Measurements from ENCODE around the gene ATRNL1. TPM values are rescaled to one million over a fixed set of nuclear protein-coding genes. Genes with fewer than 3 reads are reported as not detected.
"Not testable (repeated sequence)": the region's sequence is repeated elsewhere in the genome, so short reads cannot be mapped to it uniquely, and the experiment has no call there.

Gene ATRNL1
- total RNA-seq, 1 donor from 2014 or later = 7.8 TPM

DNA sequence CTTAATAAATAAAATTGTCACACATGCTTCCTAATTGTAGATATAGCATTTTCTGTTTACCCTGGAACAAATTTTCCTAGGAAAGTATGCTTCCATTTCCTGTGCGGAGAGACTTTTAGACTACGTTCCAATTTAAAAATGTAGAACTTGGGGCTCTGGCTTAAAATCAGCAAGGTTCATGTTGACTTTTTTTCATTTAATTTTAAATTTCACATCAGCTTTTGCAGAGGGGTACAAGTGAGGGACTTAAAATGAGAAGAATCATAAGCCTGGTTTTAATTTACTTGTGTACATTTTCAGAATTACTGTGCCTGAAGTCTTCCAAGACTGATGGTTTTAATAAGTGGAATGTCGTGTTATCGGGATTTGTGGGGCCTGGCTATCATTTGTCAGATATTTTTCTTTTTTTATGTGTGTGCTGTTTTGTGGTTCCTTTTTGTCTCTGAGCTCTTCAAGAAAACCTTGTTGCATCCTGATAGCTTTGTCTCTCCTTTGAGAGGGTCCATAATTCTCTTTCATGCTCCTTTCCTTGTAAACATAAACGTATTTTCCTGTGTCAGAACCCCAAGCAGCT is 8.8 kb upstream of the ATRNL1 start:
- peaks cover 0 to 8% (median 2%) of the 10 kb centered on the region in 3 donors for H3K4me1 ChIP-seq (ENCODE audit: control insufficient read depth in 3 of 3, insufficient read depth in 3 of 3, low read length in 3 of 3)
- no peak overlapping the region for H3K9ac ChIP-seq (ENCODE audit: low read depth in 1 of 3, low read length in 3 of 3)
- no peaks in the 10 kb centered on the region for H3K36me3 ChIP-seq (ENCODE audit: control insufficient read depth in 3 of 3, insufficient read depth in 3 of 3, low read length in 3 of 3)
- peaks cover 0 to 2% (median 0%) of the 10 kb centered on the region in 3 donors for H3K27me3 ChIP-seq (ENCODE audit: control insufficient read depth in 3 of 3, insufficient read depth in 3 of 3, low read length in 3 of 3)
- no peak overlapping the region for H3K27ac ChIP-seq (ENCODE audit: low read depth, low read length)
- H3K9me3 ChIP-seq (ENCODE audit: control insufficient read depth in 3 of 3, low read length in 3 of 3) = peaks cover 0 to under 1% (median 0%) of the 10 kb centered on the region in 3 donors
- no peak overlapping the region for H3K4me3 ChIP-seq (ENCODE audit: low read length in 3 of 3)

DNA sequence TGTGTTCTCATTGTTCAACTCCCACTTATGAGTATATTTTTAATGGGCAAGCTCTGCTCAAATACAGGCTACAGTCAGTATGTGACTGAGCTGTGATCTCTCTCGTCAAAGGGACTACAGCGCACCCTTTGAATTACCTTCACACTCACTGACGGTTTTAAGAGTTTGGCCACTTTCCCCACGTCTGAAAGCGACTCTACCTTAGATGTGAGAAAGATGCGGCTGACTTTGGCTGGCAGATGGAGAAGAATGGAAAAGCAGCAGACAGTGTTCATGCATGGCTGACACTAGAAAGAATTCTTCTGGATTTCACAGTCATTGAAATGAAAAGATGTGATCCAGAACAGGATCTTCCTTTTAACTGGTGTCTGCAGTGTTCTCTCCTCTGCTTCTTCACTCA is 2.0 kb upstream of the ATRNL1 start:
- H3K27me3 ChIP-seq (ENCODE audit: control insufficient read depth in 3 of 3, insufficient read depth in 3 of 3, low read length in 3 of 3) = peaks cover 0 to 9% (median 6%) of the 10 kb centered on the region in 3 donors
- H3K27ac ChIP-seq (ENCODE audit: low read depth, low read length) = no peak overlapping the region
- peaks cover 0 to 6% (median 3%) of the 10 kb centered on the region in 3 donors for H3K4me1 ChIP-seq (ENCODE audit: control insufficient read depth in 3 of 3, insufficient read depth in 3 of 3, low read length in 3 of 3)
- no peak overlapping the region for H3K4me3 ChIP-seq (ENCODE audit: low read length in 3 of 3)
- H3K36me3 ChIP-seq (ENCODE audit: control insufficient read depth in 3 of 3, insufficient read depth in 3 of 3, low read length in 3 of 3) = no peaks in the 10 kb centered on the region
- H3K9ac ChIP-seq (ENCODE audit: low read depth in 1 of 3, low read length in 3 of 3) = no peak overlapping the region
- H3K9me3 ChIP-seq (ENCODE audit: control insufficient read depth in 3 of 3, low read length in 3 of 3) = no peaks in the 10 kb centered on the region

DNA sequence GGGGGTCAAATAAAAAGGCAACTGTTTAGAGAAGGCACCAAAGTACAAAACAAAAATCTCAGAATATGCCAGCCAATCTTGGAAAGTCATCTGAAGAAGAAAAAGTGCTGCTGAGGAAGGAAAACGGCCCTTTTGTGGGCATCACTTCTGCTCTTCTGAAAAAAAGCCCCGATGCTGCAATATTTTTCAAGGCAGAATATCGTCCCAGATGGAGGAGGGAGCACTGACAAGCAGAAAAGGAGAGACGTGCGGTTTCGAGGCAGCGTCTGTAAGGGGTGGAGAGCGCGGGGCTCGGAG is 959 bp upstream of the ATRNL1 start:
- Histone ChIP-seq H3K4me3 (ENCODE audit: low read length in 3 of 3) (peak overlapping the region; percentile 70 to 81 (median 75)), H3K36me3 (ENCODE audit: control insufficient read depth in 3 of 3, insufficient read depth in 3 of 3, low read length in 3 of 3) (no peaks in the 10 kb centered on the region), H3K9me3 (ENCODE audit: control insufficient read depth in 3 of 3, low read length in 3 of 3) (no peaks in the 10 kb centered on the region), H3K27me3 (ENCODE audit: control insufficient read depth in 3 of 3, insufficient read depth in 3 of 3, low read length in 3 of 3) (peaks cover 0 to 9% (median 6%) of the 10 kb centered on the region in 3 donors), H3K27ac (ENCODE audit: low read depth, low read length) (no peak overlapping the region), H3K4me1 (ENCODE audit: control insufficient read depth in 3 of 3, insufficient read depth in 3 of 3, low read length in 3 of 3) (peaks cover 0 to 6% (median 3%) of the 10 kb centered on the region in 3 donors), H3K9ac (ENCODE audit: low read depth in 1 of 3, low read length in 3 of 3) (peak overlapping the region in 1 of 3 donors; percentile 80)

DNA sequence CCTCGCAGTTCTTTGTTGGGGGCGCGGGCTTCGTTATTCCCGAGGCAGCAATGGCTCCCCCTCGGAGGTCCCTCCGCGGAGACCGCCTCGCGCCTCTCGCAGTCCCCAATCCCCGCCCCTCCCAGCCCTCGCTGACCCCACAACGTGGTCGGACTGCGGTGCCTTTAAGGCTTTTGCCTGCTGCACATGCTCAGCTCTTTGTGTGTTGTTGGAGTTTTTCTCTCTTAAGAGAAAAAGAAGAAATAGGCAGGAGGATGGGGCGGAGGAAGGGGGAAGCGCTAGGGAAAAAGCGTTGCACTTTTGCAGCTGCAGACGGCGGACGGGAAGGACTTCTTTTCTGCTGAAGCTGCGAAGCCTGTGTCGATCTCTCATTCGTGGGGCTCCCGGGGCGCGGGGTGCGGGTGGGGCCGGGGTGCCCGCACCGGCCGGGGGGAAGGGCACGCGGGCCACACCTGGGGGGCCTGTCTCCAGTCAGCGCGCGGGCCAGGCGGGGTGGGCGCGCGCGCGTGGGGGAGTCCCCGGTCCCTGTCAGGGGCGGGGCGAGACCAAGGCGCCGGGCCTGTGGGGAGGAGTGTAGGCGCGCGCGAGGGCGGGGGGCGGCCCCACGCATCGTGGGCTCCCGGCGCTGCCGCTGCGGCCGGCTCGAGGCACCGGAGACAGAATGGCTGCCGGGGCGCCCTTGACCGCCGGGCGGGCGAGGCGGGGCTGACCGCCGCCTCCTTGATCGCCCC is 445 bp upstream of the ATRNL1 start:
- Histone ChIP-seq H3K4me1 (ENCODE audit: control insufficient read depth in 3 of 3, insufficient read depth in 3 of 3, low read length in 3 of 3) (peaks cover 0 to 6% (median 3%) of the 10 kb centered on the region in 3 donors), H3K27me3 (ENCODE audit: control insufficient read depth in 3 of 3, insufficient read depth in 3 of 3, low read length in 3 of 3) (peaks cover 0 to 9% (median 6%) of the 10 kb centered on the region in 3 donors), H3K4me3 (ENCODE audit: low read length in 3 of 3) (peak overlapping the region; percentile 70 to 81 (median 75)), H3K27ac (ENCODE audit: low read depth, low read length) (no peak overlapping the region), H3K36me3 (ENCODE audit: control insufficient read depth in 3 of 3, insufficient read depth in 3 of 3, low read length in 3 of 3) (no peaks in the 10 kb centered on the region), H3K9ac (ENCODE audit: low read depth in 1 of 3, low read length in 3 of 3) (peak overlapping the region; percentile 23 to 83 (median 81)), H3K9me3 (ENCODE audit: control insufficient read depth in 3 of 3, low read length in 3 of 3) (no peaks in the 10 kb centered on the region)

DNA sequence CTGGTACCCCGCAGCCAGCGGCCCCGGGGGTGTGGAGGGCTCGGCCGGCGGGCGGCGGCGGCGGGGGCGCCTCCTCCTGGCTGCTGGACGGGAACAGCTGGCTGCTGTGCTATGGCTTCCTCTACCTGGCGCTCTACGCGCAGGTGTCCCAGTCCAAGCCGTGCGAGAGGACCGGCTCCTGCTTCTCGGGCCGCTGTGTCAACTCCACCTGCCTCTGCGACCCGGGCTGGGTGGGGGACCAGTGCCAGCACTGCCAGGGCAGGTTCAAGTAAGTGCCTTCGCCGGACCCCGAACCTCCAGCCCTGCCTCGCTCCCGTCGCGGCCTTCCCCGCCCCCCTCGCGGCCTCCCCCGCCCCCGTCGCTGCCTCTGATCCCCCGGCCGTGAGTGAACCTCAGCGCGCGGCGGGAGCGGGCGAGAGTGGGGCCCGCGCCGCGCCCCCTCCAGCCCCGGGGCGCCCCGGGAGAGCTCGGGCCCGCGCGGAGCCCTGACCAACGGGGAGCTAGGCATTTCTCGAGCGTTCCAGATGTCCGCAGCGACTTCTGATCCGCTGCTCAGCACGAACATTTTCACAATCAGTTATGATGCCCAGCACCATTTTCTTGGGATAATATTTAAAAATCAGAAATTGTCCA is 727 bp downstream of the ATRNL1 start:
- Histone ChIP-seq H3K4me1 (ENCODE audit: control insufficient read depth in 3 of 3, insufficient read depth in 3 of 3, low read length in 3 of 3) (peaks cover 0 to 6% (median 3%) of the 10 kb centered on the region in 3 donors), H3K27ac (ENCODE audit: low read depth, low read length) (no peak overlapping the region), H3K9me3 (ENCODE audit: control insufficient read depth in 3 of 3, low read length in 3 of 3) (no peaks in the 10 kb centered on the region), H3K27me3 (ENCODE audit: control insufficient read depth in 3 of 3, insufficient read depth in 3 of 3, low read length in 3 of 3) (peaks cover 0 to 9% (median 4%) of the 10 kb centered on the region in 3 donors), H3K4me3 (ENCODE audit: low read length in 3 of 3) (peak overlapping the region; percentile 46 to 81 (median 70)), H3K9ac (ENCODE audit: low read depth in 1 of 3, low read length in 3 of 3) (peak overlapping the region in 2 of 3 donors; percentile 59 to 83), H3K36me3 (ENCODE audit: control insufficient read depth in 3 of 3, insufficient read depth in 3 of 3, low read length in 3 of 3) (no peaks in the 10 kb centered on the region)

DNA sequence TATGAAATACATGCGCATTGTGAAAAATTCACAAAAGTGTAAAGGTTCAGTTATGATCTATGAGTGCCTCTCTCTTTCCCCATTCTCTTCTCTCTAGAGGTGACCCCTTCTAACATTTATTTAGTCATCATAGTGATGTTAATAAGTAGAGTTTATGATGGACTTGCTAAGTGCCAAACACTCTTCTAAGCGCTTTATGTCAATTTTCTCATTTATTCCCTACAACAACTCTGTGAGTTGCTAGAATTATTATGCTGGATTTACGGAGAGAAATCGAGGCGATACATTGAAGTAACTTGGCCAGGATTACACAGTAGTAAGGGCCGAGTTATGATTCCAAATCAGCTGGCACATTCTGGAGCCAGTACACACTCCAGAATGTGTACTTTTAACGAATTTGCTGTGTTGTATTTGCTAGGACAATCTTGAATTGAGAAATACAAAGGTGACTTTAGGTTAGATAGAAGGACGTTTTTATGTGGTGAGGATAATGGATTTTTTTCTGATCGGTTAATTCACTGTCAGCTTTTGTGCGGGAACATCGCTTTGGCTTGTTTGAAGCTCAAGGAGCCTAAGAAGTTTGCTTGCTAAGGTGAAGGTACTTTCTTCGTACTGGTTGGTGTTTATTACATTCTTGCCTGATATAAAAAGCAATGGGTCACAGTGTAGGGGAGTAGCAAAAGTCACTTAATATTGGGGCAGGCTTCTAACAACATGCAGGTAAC is 1.4 kb downstream of the ATRNL1 start:
- no peak overlapping the region for H3K27ac ChIP-seq (ENCODE audit: low read depth, low read length)
- H3K4me3 ChIP-seq (ENCODE audit: low read length in 3 of 3) = peak overlapping the region; percentile 46 to 81 (median 70)
- peaks cover 0 to 9% (median 4%) of the 10 kb centered on the region in 3 donors for H3K27me3 ChIP-seq (ENCODE audit: control insufficient read depth in 3 of 3, insufficient read depth in 3 of 3, low read length in 3 of 3)

DNA sequence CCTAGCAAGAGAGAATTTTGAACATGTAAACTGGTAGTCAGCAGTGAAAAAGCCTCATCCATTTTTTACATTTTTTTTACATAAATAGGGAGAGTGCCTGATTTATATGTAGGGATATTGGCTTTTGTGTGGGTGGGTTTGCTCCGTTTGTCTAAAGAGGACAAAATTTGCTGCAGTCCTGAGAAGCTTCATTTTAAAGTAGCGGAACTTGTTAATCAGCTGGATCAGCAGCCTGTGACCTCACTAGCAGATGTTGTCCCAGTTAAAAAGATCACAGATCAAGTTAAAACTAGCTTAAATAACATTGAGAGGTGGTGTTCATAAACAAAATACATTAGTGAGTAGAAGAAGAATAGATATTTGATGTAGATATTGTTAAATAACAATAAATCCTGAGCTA is 2.6 kb downstream of the ATRNL1 start:
- H3K4me3 ChIP-seq (ENCODE audit: low read length in 3 of 3) = no peak overlapping the region
- no peaks in the 10 kb centered on the region for H3K36me3 ChIP-seq (ENCODE audit: control insufficient read depth in 3 of 3, insufficient read depth in 3 of 3, low read length in 3 of 3)
- no peaks in the 10 kb centered on the region for H3K9me3 ChIP-seq (ENCODE audit: control insufficient read depth in 3 of 3, low read length in 3 of 3)
- H3K27me3 ChIP-seq (ENCODE audit: control insufficient read depth in 3 of 3, insufficient read depth in 3 of 3, low read length in 3 of 3) = peaks cover 0 to 9% (median 4%) of the 10 kb centered on the region in 3 donors
- no peak overlapping the region for H3K9ac ChIP-seq (ENCODE audit: low read depth in 1 of 3, low read length in 3 of 3)
- peaks cover 0 to 6% (median 3%) of the 10 kb centered on the region in 3 donors for H3K4me1 ChIP-seq (ENCODE audit: control insufficient read depth in 3 of 3, insufficient read depth in 3 of 3, low read length in 3 of 3)
- H3K27ac ChIP-seq (ENCODE audit: low read depth, low read length) = no peak overlapping the region

More for the DNA sequence above, 1.4 kb downstream of the ATRNL1 start:
- Histone ChIP-seq H3K4me1 (ENCODE audit: control insufficient read depth in 3 of 3, insufficient read depth in 3 of 3, low read length in 3 of 3) (peaks cover 0 to 6% (median 3%) of the 10 kb centered on the region in 3 donors), H3K9ac (ENCODE audit: low read depth in 1 of 3, low read length in 3 of 3) (peak overlapping the region in 2 of 3 donors; percentile 40 to 59), H3K9me3 (ENCODE audit: control insufficient read depth in 3 of 3, low read length in 3 of 3) (no peaks in the 10 kb centered on the region), H3K36me3 (ENCODE audit: control insufficient read depth in 3 of 3, insufficient read depth in 3 of 3, low read length in 3 of 3) (no peaks in the 10 kb centered on the region)

DNA sequence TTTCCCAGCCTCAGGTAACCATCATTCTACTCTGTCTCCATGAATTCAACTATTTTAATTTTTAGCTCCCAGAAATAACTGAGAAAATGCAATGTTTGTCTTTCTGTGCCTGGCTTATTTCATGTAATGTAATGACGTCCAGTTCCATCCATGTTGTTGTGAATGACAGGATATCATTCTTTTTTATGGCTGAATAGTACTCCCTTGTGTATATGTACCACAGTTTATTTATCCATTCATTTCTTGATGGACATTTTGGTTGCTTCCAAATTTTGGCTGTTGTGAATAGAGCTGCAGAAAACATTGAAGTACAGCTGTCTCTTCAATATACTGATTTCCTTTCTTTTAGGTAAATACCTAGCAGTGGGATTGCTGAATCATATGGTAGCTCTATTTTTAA is 10.5 kb downstream of the ATRNL1 start:
- Histone ChIP-seq H3K4me3 (ENCODE audit: low read length in 3 of 3) (no peak overlapping the region), H3K9me3 (ENCODE audit: control insufficient read depth in 3 of 3, low read length in 3 of 3) (no peaks in the 10 kb centered on the region), H3K27me3 (ENCODE audit: control insufficient read depth in 3 of 3, insufficient read depth in 3 of 3, low read length in 3 of 3) (no peaks in the 10 kb centered on the region), H3K27ac (ENCODE audit: low read depth, low read length) (no peak overlapping the region), H3K4me1 (ENCODE audit: control insufficient read depth in 3 of 3, insufficient read depth in 3 of 3, low read length in 3 of 3) (no peaks in the 10 kb centered on the region), H3K9ac (ENCODE audit: low read depth in 1 of 3, low read length in 3 of 3) (no peak overlapping the region), H3K36me3 (ENCODE audit: control insufficient read depth in 3 of 3, insufficient read depth in 3 of 3, low read length in 3 of 3) (no peaks in the 10 kb centered on the region)

DNA sequence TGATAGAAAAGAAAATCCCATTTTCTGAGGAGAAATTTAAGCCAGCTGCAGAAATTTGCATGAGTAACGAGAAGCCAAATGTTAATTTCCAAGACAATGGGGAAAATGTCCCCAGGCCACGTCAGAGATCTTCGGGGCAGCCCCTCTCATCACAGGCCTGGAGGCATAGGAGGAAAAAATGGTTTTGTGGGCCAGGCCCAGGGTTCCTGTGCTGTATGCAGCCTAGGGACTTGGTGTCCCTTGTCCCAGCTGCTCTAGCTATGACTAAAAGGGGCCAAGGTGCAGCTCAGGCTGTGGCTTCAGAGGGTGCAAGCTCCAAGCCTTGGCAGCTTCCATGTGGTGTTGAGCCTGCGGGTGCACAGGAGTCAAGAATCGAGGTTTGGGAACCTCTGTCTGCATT is 12.2 kb downstream of the ATRNL1 start:
- H3K4me1 ChIP-seq (ENCODE audit: control insufficient read depth in 3 of 3, insufficient read depth in 3 of 3, low read length in 3 of 3); H3K27me3 ChIP-seq (ENCODE audit: control insufficient read depth in 3 of 3, insufficient read depth in 3 of 3, low read length in 3 of 3); H3K4me3 ChIP-seq (ENCODE audit: low read length in 3 of 3); H3K9ac ChIP-seq (ENCODE audit: low read depth in 1 of 3, low read length in 3 of 3); H3K27ac ChIP-seq (ENCODE audit: low read depth, low read length); H3K9me3 ChIP-seq (ENCODE audit: control insufficient read depth in 3 of 3, low read length in 3 of 3); H3K36me3 ChIP-seq (ENCODE audit: control insufficient read depth in 3 of 3, insufficient read depth in 3 of 3, low read length in 3 of 3): not testable (repeated sequence)

All from skeletal muscle tissue (tissue), 4 donors.